ENCODE data around the gene IP6K1. TPM values are rescaled to one million over a fixed set of nuclear protein-coding genes. Genes with fewer than 3 reads are reported as not detected.
A peak's percentile ranks its signal among the peaks of the same experiment; 100 is the strongest.

IP6K1 gene
- total RNA-seq (2021) = 42.0 and 42.2 TPM in 2 replicates
- long read RNA-seq, full-length matches to known transcripts = 66 of 100 reads
- long read RNA-seq, partial matches to known transcripts = 6 of 100 reads
- long read RNA-seq, other reads (novel, unspliced or antisense) = 28 of 100 reads

- Mint-ChIP-seq H3K36me3 (ENCODE audit: insufficient read depth in 1 of 3, low read depth in 3 of 3) (peaks cover 10 to 24% (median 22%) of the 10 kb centered on the region in 3 experiments), H3K27me3 (ENCODE audit: low read depth) (no peaks in the 10 kb centered on the region; the same call in 1 of the 2 replicates), H3K9me3 (no peaks in the 10 kb centered on the region; a peak in 1 of 5 replicates), H3K27ac (peak within 1 kb of the TSS; percentile 90 to 97 (median 92)), H3K4me1 (peaks cover 15 to 23% of the 10 kb centered on the region in 2 experiments), H3K4me3 (peak within 1 kb of the TSS; percentile 87 to 92)
- Histone ChIP-seq H3K4me1 (ENCODE audit: insufficient read depth, low read length) (no peaks in the 10 kb centered on the region), H2BK120ac (ENCODE audit: low read depth, low read length, poor library complexity, severe bottlenecking) (no peak within 1 kb of the TSS), H2AFZ (ENCODE audit: low read length) (no peak within 1 kb of the TSS), H3T11ph (ENCODE audit: low read length) (no peak within 1 kb of the TSS), H3K23me2 (ENCODE audit: insufficient read length, low read depth, low read length, poor library complexity, severe bottlenecking) (peaks cover 5% of the 10 kb centered on the region), H3K79me2 (ENCODE audit: insufficient read depth, low read length) (peaks cover 2% of the 10 kb centered on the region; the same call in 1 of the 2 replicates), H2BK5ac (ENCODE audit: insufficient read length, low read length) (no peak within 1 kb of the TSS), H2AK5ac (ENCODE audit: insufficient read length, low read length) (no peak within 1 kb of the TSS), H3K56ac (ENCODE audit: insufficient read length, low read depth, low read length) (no peak within 1 kb of the TSS), H3K27me3 (ENCODE audit: insufficient read depth, low read length) (no peaks in the 10 kb centered on the region; the same call in 1 of the 2 replicates), H2BK20ac (ENCODE audit: low read depth, low read length, poor library complexity, severe bottlenecking) (no peak within 1 kb of the TSS), H3K9ac (ENCODE audit: extremely low read depth, insufficient read length, low read length) (peak within 1 kb of the TSS; percentile 87), H4K8ac (replicated peaks; ENCODE audit: insufficient read length, low read depth, low read length) (no peak within 1 kb of the TSS), H3K9me3 (ENCODE audit: control insufficient read depth, low read depth, low read length) (no peaks in the 10 kb centered on the region), H2BK12ac (ENCODE audit: insufficient read length, low read depth, low read length) (no peak within 1 kb of the TSS), H4K20me1 (ENCODE audit: control insufficient read depth, insufficient read depth, insufficient read length) (no peaks in the 10 kb centered on the region), H3K4ac (ENCODE audit: low read depth, low read length) (no peak within 1 kb of the TSS), H3K23ac (ENCODE audit: insufficient read length, low read depth, low read length) (no peak within 1 kb of the TSS), H4K91ac (ENCODE audit: insufficient read length, low read depth, low read length) (no peak within 1 kb of the TSS), H3K14ac (ENCODE audit: insufficient read depth, low read length) (peak within 1 kb of the TSS; percentile 52; the same call in 1 of the 2 replicates), H3K4me2 (ENCODE audit: insufficient read depth, insufficient read length, low read length) (peak within 1 kb of the TSS; percentile 73), H4K5ac (ENCODE audit: insufficient read length, low read depth, low read length) (no peak within 1 kb of the TSS), H3K18ac (ENCODE audit: insufficient read length, low read depth, low read length) (peak within 1 kb of the TSS; percentile 8), H3K79me1 (ENCODE audit: insufficient read depth, low read depth, low read length, poor library complexity, severe bottlenecking) (peaks cover 6% of the 10 kb centered on the region), H3K27ac (ENCODE audit: insufficient read length, low read depth, low read length) (no peak within 1 kb of the TSS), H2BK15ac (ENCODE audit: low read depth, low read length) (no peak within 1 kb of the TSS)
- DNase-seq = peak; percentile 100
- TF ChIP-seq, protein P1, sequence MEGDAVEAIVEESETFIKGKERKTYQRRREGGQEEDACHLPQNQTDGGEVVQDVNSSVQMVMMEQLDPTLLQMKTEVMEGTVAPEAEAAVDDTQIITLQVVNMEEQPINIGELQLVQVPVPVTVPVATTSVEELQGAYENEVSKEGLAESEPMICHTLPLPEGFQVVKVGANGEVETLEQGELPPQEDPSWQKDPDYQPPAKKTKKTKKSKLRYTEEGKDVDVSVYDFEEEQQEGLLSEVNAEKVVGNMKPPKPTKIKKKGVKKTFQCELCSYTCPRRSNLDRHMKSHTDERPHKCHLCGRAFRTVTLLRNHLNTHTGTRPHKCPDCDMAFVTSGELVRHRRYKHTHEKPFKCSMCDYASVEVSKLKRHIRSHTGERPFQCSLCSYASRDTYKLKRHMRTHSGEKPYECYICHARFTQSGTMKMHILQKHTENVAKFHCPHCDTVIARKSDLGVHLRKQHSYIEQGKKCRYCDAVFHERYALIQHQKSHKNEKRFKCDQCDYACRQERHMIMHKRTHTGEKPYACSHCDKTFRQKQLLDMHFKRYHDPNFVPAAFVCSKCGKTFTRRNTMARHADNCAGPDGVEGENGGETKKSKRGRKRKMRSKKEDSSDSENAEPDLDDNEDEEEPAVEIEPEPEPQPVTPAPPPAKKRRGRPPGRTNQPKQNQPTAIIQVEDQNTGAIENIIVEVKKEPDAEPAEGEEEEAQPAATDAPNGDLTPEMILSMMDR (conservative IDR thresholded peaks at IDR 0.05) = no peak
- no CpG with 5 or more reads among the region's 55 CpGs for WGBS (ENCODE audit: extremely low coverage, insufficient read length, low lambda C conversion rate)
Measured at GRCh38 chr3:49786357-49787181, at the start of gene IP6K1. Gene IP6K1, minus strand, starts transcription at chr3:49786542. Its CDS starts 38,502 bp downstream, at chr3:49748040.
